Keratinocyte (primary cell): ENCODE results near the gene PPP5C.

ENCODE experiments used
- EZH2 ChIP-seq: IDR thresholded peaks from one replicate; pipeline ENCODE4 v1.6.1; 2012; ENCODE audit warnings: inconsistent platforms, mild to moderate bottlenecking, low read length, moderate library complexity
- TF ChIP-seq, protein P1 (sequence below), 3 experiments: IDR thresholded peaks in 1 of 3; conservative IDR thresholded peaks in 1 of 3; optimal IDR thresholded peaks in 1 of 3; 2 replicates in 2 of 3; 3 replicates in 1 of 3; pipeline versions ENCODE3 to v1.5.1; 2011; ENCODE audit warnings: low read length in 3 of 3, mild to moderate bottlenecking in 3 of 3, moderate library complexity in 2 of 3, control low read depth in 1 of 3, inconsistent platforms in 1 of 3; ENCODE audit not compliant: insufficient read depth in 2 of 3; ENCODE audit errors: extremely low read depth in 1 of 3

DNA sequence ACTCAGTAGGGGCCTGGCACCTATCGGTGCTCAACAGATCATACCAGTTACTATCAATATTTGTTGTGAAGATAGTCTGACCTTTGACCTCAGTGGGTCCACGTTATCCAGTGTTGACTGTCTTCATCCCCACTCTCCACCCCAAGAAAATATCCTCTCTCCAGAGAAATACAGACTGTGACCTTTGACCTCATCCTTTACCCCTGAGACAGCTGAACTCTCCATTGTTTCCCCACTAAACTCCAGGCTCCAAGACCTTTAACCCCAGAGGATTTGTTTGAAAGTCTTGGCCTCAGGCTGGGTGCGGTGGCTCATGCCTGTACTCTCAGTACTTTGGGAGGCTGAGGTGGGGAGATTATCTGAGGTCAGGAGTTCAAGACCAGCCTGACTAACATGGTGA is 22.6 kb upstream of the PPP5C start:
- TF ChIP-seq, protein P1, sequence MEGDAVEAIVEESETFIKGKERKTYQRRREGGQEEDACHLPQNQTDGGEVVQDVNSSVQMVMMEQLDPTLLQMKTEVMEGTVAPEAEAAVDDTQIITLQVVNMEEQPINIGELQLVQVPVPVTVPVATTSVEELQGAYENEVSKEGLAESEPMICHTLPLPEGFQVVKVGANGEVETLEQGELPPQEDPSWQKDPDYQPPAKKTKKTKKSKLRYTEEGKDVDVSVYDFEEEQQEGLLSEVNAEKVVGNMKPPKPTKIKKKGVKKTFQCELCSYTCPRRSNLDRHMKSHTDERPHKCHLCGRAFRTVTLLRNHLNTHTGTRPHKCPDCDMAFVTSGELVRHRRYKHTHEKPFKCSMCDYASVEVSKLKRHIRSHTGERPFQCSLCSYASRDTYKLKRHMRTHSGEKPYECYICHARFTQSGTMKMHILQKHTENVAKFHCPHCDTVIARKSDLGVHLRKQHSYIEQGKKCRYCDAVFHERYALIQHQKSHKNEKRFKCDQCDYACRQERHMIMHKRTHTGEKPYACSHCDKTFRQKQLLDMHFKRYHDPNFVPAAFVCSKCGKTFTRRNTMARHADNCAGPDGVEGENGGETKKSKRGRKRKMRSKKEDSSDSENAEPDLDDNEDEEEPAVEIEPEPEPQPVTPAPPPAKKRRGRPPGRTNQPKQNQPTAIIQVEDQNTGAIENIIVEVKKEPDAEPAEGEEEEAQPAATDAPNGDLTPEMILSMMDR (optimal IDR thresholded peaks at IDR 0.05 in 1 of 3, IDR thresholded peaks at IDR 0.05 in 1 of 3, conservative IDR thresholded peaks at IDR 0.05 in 1 of 3; ENCODE audit: extremely low read depth in 1 of 3, insufficient read depth in 2 of 3, low read length in 3 of 3): no peak
- no peak for TF ChIP-seq EZH2
